Colonic mucosa (tissue), 4 donors: ENCODE results near the gene MT1E. TPM values are rescaled to one million over a fixed set of nuclear protein-coding genes. Genes with fewer than 3 reads are reported as not detected.

Experiments
- DNase-seq: peaks from one replicate; pipeline ENCODE4 v3.0.0-alpha.2; 2020
- H3K27ac ChIP-seq: fragments of 200-600 bp; one replicate; pipeline ENCODE4 v1.8.0; 2021
- H3K27me3 ChIP-seq: fragments of 200-600 bp; one replicate; pipeline ENCODE4 v1.8.0; 2021
- H3K36me3 ChIP-seq: fragments of 200-600 bp; one replicate; pipeline ENCODE4 v1.8.0; 2021
- H3K4me1 ChIP-seq: fragments of 200-600 bp; one replicate; pipeline ENCODE4 v1.8.0; 2021; ENCODE audit warnings: mild to moderate bottlenecking
- H3K4me3 ChIP-seq: fragments of 200-600 bp; one replicate; pipeline ENCODE4 v1.8.0; 2021
- H3K9ac ChIP-seq, 2 donors: one replicate each; pipeline ENCODE4 v1.7.0; 2013; ENCODE audit warnings: control low read depth in 2 of 2, low read depth in 2 of 2, low read length in 2 of 2
- H3K9me3 ChIP-seq: fragments of 200-600 bp; one replicate; pipeline ENCODE4 v1.8.0; 2021
- CTCF ChIP-seq: fragments of 200-600 bp; IDR thresholded peaks from one replicate; pipeline ENCODE4 v1.8.0; 2022; ENCODE audit warnings: antibody characterized with exemption, mild to moderate bottlenecking
- intact Hi-C: fragments of 100-400 bp; cut with DNase I; formaldehyde crosslinking; loops from one replicate; pipeline ENCODE4 v1.14.1; 2022
- total RNA-seq, 2 donors: library from RNA; stranded (reverse); fragmentation: NEBNext Ultra II Directional in 1 of 2; extraction: Animal tissue kit (Norgen Biotek cat#: 25700) in 1 of 2; gene quantifications; one replicate each; pipeline ENCODE4 v1.2.1, GENCODE V29; 2021
- donor health status: healthy.
- donor health status: DM: no; HTN: no; CAD: no.
- donor health status: DM: no; HTN: no; CAD: no.

MT1E gene
- total RNA-seq, 2 donors from 2014 or later = 251 to 359 TPM

GRCh38 chr16:56593573-56594291 lies 31.8 kb upstream of the MT1E start:
- Histone ChIP-seq H3K36me3 (no peaks in the 10 kb centered on the region), H3K9me3 (no peaks in the 10 kb centered on the region), H3K27ac (no peak overlapping the region), H3K4me3 (no peak overlapping the region), H3K9ac (no peak overlapping the region), H3K27me3 (peaks cover 17% of the 10 kb centered on the region), H3K4me1 (peaks cover 6% of the 10 kb centered on the region)
- DNase-seq = no peak
- no peak for TF ChIP-seq CTCF
- intact Hi-C loops = no loop called here

- intact Hi-C loops = no loop called here
- TF ChIP-seq CTCF = no peak
- no peak overlapping the region for H3K9ac ChIP-seq
- no peaks in the 10 kb centered on the region for H3K36me3 ChIP-seq
- H3K27ac ChIP-seq = no peak overlapping the region
- no peak overlapping the region for H3K4me3 ChIP-seq
- H3K27me3 ChIP-seq = peaks cover 12% of the 10 kb centered on the region
- peaks cover 6% of the 10 kb centered on the region for H3K4me1 ChIP-seq
- DNase-seq = no peak
- H3K9me3 ChIP-seq = no peaks in the 10 kb centered on the region
Observed at GRCh38 chr16:56594292-56594619, 31.3 kb upstream of the MT1E start.

GRCh38 chr16:56600398-56600999 lies 25.1 kb upstream of the MT1E start:
- H3K27me3 ChIP-seq = no peaks in the 10 kb centered on the region
- no peaks in the 10 kb centered on the region for H3K36me3 ChIP-seq
- TF ChIP-seq CTCF = peak; percentile 40
- DNase-seq = no peak
- no peak overlapping the region for H3K9ac ChIP-seq
- H3K27ac ChIP-seq = no peak overlapping the region
- H3K9me3 ChIP-seq = no peaks in the 10 kb centered on the region
- intact Hi-C loops = loop anchor here (5.0 to 10.0 kb wide), 2 partner anchors 86 to 102 kb away; no protein-coding TSS in a partner anchor
- H3K4me1 ChIP-seq = no peaks in the 10 kb centered on the region
- no peak overlapping the region for H3K4me3 ChIP-seq

GRCh38 chr16:56601325-56601724 lies 24.3 kb upstream of the MT1E start:
- no peak for TF ChIP-seq CTCF
- no peak for DNase-seq
- intact Hi-C loops = loop anchor here (5.0 to 10.0 kb wide), 2 partner anchors 87 to 101 kb away; no protein-coding TSS in a partner anchor
- H3K36me3 ChIP-seq = no peaks in the 10 kb centered on the region
- no peak overlapping the region for H3K4me3 ChIP-seq
- H3K27ac ChIP-seq = no peak overlapping the region
- no peak overlapping the region for H3K9ac ChIP-seq
- no peaks in the 10 kb centered on the region for H3K9me3 ChIP-seq
- no peaks in the 10 kb centered on the region for H3K27me3 ChIP-seq
- no peaks in the 10 kb centered on the region for H3K4me1 ChIP-seq

GRCh38 chr16:56603589-56603988 lies 22.0 kb upstream of the MT1E start:
- intact Hi-C loops = loop anchor here (5.0 to 10.0 kb wide), 2 partner anchors 89 to 99 kb away; no protein-coding TSS in a partner anchor
- DNase-seq = peak; percentile 53
- no peak for TF ChIP-seq CTCF
- Histone ChIP-seq H3K36me3 (no peaks in the 10 kb centered on the region), H3K4me1 (no peaks in the 10 kb centered on the region), H3K4me3 (no peak overlapping the region), H3K9ac (no peak overlapping the region), H3K9me3 (no peaks in the 10 kb centered on the region), H3K27me3 (no peaks in the 10 kb centered on the region), H3K27ac (no peak overlapping the region)
